ENCODE data around the gene SWT1. TPM values are rescaled to one million over a fixed set of nuclear protein-coding genes. Genes with fewer than 3 reads are reported as not detected.
"Not testable (repeated sequence)": the region's sequence is repeated elsewhere in the genome, so short reads cannot be mapped to it uniquely, and the experiment has no call there.

SWT1 gene
- total RNA-seq, 1 donor from 2014 or later = 6.9 TPM

- H3K4me3 ChIP-seq = no peak overlapping the region
- no peaks in the 10 kb centered on the region for H3K4me1 ChIP-seq
- no peaks in the 10 kb centered on the region for H3K27me3 ChIP-seq
- peaks cover 0 to 13% of the 10 kb centered on the region in 2 donors for H3K36me3 ChIP-seq
- H3K27ac ChIP-seq = no peak overlapping the region
- intact Hi-C loops (cut with DNase I) = no loop called here
- DNase-seq (ENCODE audit: extremely low spot score in 2 of 2) = no peak
- no peaks in the 10 kb centered on the region for H3K9me3 ChIP-seq
- no peak for TF ChIP-seq POLR2AphosphoS5 (IDR thresholded peaks at IDR 0.05; ENCODE audit: insufficient read depth in 1 of 2, low read depth in 1 of 2)
- no peak for TF ChIP-seq POLR2A (IDR thresholded peaks at IDR 0.05)
- TF ChIP-seq CTCF (IDR thresholded peaks at IDR 0.05) = no peak
Observed at GRCh38 chr1:185229981-185230380, 73.0 kb downstream of the SWT1 start.

DNA sequence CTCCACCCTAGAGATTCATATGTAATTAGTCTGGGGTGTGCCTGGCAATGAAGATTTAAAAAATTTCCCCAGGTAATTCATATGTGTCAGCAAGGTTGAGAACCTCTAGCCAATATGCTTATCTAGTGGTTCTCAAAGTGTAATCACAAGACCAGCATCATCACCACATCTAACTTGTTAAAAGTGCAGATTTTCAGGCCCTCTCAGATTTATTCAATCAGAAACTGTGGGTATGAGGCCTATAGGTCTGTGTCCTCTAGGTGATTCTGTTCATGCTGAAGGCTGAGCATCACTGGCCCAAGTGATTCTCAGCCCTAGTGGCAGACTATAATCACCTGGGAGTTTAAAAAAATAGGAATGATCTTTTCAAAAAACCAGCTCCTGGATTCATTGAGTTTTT lies 75.9 kb downstream of the SWT1 start:
- DNase-seq (ENCODE audit: extremely low spot score in 2 of 2) = no peak
- H3K27me3 ChIP-seq = no peaks in the 10 kb centered on the region
- TF ChIP-seq POLR2A (IDR thresholded peaks at IDR 0.05) (no peak), POLR2AphosphoS5 (IDR thresholded peaks at IDR 0.05; ENCODE audit: insufficient read depth in 1 of 2, low read depth in 1 of 2) (no peak), CTCF (IDR thresholded peaks at IDR 0.05) (no peak)
- H3K36me3 ChIP-seq = peaks cover 0 to 10% of the 10 kb centered on the region in 2 donors
- H3K4me1 ChIP-seq = no peaks in the 10 kb centered on the region
- intact Hi-C loops (cut with DNase I) = no loop called here
- H3K4me3 ChIP-seq = no peak overlapping the region
- H3K27ac ChIP-seq = no peak overlapping the region
- H3K9me3 ChIP-seq = no peaks in the 10 kb centered on the region

GRCh38 chr1:185234183-185234582 lies 77.2 kb downstream of the SWT1 start:
- H3K9me3 ChIP-seq; intact Hi-C loops (cut with DNase I); H3K27me3 ChIP-seq; DNase-seq (ENCODE audit: extremely low spot score in 2 of 2); H3K4me3 ChIP-seq; H3K4me1 ChIP-seq; H3K27ac ChIP-seq; H3K36me3 ChIP-seq: not testable (repeated sequence)

DNA sequence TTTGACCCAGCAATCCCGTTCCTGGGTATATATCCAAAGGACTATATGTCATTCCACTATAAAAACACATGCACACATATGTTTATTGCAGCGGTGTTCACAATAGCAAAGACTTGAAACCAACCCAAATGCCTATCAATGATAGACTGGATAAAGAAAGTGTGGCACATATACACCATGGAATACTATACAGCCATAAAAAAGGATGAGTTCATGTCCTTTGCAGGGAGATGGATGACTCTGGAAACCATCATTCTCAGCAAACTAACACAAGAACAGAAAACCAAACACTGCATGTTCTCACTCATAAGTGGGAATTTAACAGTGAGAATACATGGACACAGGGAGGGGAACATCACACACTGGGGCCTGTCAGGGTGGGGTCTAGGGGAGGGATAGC lies 80.2 kb downstream of the SWT1 start:
- H3K27ac ChIP-seq; H3K9me3 ChIP-seq; DNase-seq (ENCODE audit: extremely low spot score in 2 of 2); intact Hi-C loops (cut with DNase I); H3K4me3 ChIP-seq; H3K27me3 ChIP-seq; H3K36me3 ChIP-seq; H3K4me1 ChIP-seq: not testable (repeated sequence)

DNA sequence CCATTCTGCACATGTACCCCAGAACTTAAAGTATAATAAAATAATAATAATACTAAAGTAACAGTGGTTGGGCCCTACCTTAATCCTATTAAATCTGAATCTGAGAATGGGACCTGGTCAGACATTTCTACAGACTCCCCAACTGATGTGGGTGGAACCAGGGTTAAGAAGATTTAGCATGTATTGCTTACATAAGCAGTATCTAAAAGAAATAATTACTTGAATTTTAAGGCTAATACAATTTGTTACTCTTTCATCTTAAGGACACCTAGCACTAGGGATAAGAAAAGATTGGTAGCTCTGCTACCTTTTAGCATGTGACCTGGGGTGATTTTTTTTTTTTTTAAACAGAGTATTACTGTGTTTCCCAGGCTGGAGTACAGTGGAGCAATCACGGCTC lies 80.7 kb downstream of the SWT1 start:
- TF ChIP-seq POLR2A (IDR thresholded peaks at IDR 0.05) = no peak
- TF ChIP-seq POLR2AphosphoS5 (IDR thresholded peaks at IDR 0.05; ENCODE audit: insufficient read depth in 1 of 2, low read depth in 1 of 2) = no peak
- TF ChIP-seq CTCF (IDR thresholded peaks at IDR 0.05) = no peak
- Histone ChIP-seq H3K4me1 (no peaks in the 10 kb centered on the region), H3K27me3 (no peaks in the 10 kb centered on the region), H3K36me3 (peaks cover 0 to 3% of the 10 kb centered on the region in 2 donors), H3K4me3 (no peak overlapping the region), H3K27ac (no peak overlapping the region), H3K9me3 (no peaks in the 10 kb centered on the region)
- DNase-seq (ENCODE audit: extremely low spot score in 2 of 2) = no peak
- intact Hi-C loops (cut with DNase I) = no loop called here

DNA sequence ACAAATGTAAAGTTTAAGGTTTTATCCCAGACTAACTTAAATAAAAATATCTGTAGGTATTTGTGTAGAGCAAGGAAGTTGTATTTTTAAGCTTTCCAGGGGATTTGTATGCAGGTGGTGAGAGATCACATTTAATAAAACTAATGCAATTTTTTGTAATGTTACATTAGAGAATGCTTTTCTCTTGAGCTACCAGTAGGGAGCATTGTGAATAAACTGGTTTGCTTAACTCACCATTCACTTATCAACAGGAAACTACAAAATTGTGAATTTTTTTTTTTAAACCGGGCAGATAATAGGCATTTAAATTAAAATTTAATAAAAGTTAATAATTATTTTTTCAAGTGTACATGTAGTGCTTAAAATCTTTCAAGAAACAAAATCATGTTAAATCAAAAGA lies 81.5 kb downstream of the SWT1 start:
- DNase-seq (ENCODE audit: extremely low spot score in 2 of 2) = no peak
- H3K27me3 ChIP-seq = no peaks in the 10 kb centered on the region
- no peak overlapping the region for H3K27ac ChIP-seq
- no peak for TF ChIP-seq POLR2AphosphoS5 (IDR thresholded peaks at IDR 0.05; ENCODE audit: insufficient read depth in 1 of 2, low read depth in 1 of 2)
- no peak for TF ChIP-seq CTCF (IDR thresholded peaks at IDR 0.05)
- no peak for TF ChIP-seq POLR2A (IDR thresholded peaks at IDR 0.05)
- H3K36me3 ChIP-seq = no peaks in the 10 kb centered on the region
- H3K4me3 ChIP-seq = no peak overlapping the region
- intact Hi-C loops (cut with DNase I) = no loop called here
- no peaks in the 10 kb centered on the region for H3K9me3 ChIP-seq
- H3K4me1 ChIP-seq = no peaks in the 10 kb centered on the region

All from vagina (tissue), 2 donors.